Spleen (tissue), 11 donors: ENCODE measurements around the gene ABCG4. TPM values are rescaled to one million over a fixed set of nuclear protein-coding genes. Genes with fewer than 3 reads are reported as not detected.

ENCODE experiments used
- DNase-seq: peaks from one replicate; pipeline ENCODE4 v3.0.0-alpha.2; 2020
- H3K27ac ChIP-seq, 8 donors: fragments of 200-600 bp; sonication (generic) in 7 of 8; 1 replicate in 4 of 8; 2 replicates in 4 of 8; pipeline versions ENCODE4 v1.5.0 to v1.8.0; 2016 to 2021; ENCODE audit warnings: inconsistent platforms in 4 of 8, mild to moderate bottlenecking in 4 of 8, moderate library complexity in 1 of 8
- H3K27me3 ChIP-seq, 7 donors: fragments of 200-600 bp; sonication (generic) in 6 of 7; replicated peaks in 1 of 7; 1 replicate in 4 of 7; 2 replicates in 3 of 7; pipeline versions ENCODE4 v1.5.0 to v1.8.0; 2016 to 2021; ENCODE audit warnings: inconsistent platforms in 3 of 7, mild to moderate bottlenecking in 1 of 7
- H3K36me3 ChIP-seq, 6 donors: fragments of 200-600 bp; sonication (generic) in 5 of 6; 1 replicate in 4 of 6; 2 replicates in 2 of 6; pipeline versions ENCODE4 v1.5.0 to v1.8.0; 2016 to 2021; ENCODE audit warnings: inconsistent platforms in 2 of 6
- H3K4me1 ChIP-seq, 6 donors: fragments of 200-600 bp; sonication (generic) in 5 of 6; 1 replicate in 3 of 6; 2 replicates in 3 of 6; pipeline versions ENCODE4 v1.5.0 to v1.8.0; 2016 to 2021; ENCODE audit warnings: inconsistent platforms in 3 of 6
- H3K4me3 ChIP-seq, 8 donors: fragments of 200-600 bp; sonication (generic) in 7 of 8; 1 replicate in 4 of 8; 2 replicates in 4 of 8; pipeline versions ENCODE4 v1.5.0 to v1.8.0; 2016 to 2021; ENCODE audit warnings: inconsistent platforms in 4 of 8, mild to moderate bottlenecking in 4 of 8, moderate library complexity in 2 of 8
- H3K9me3 ChIP-seq, 8 donors: fragments of 200-600 bp; sonication (generic) in 7 of 8; 1 replicate in 4 of 8; 2 replicates in 4 of 8; pipeline versions ENCODE4 v1.5.0 to v1.8.0; 2016 to 2021; ENCODE audit warnings: inconsistent platforms in 4 of 8
- POLR2A ChIP-seq, 3 donors: fragments of 450-650 bp; IDR thresholded peaks; one replicate each; pipeline ENCODE4 v1.5.1; 2017; ENCODE audit warnings: antibody characterized with exemption in 3 of 3, mild to moderate bottlenecking in 1 of 3
- POLR2AphosphoS5 ChIP-seq, 3 donors: sonication (generic); formaldehyde crosslinking; IDR thresholded peaks; one replicate each; pipeline ENCODE4 v1.5.1; 2017; ENCODE audit warnings: antibody characterized with exemption in 3 of 3
- WGBS, 5 donors: extraction: QIAGEN DNeasy Blood & Tissue Kit in 3 of 5; methylation state at CpG; one replicate each; pipeline versions ENCODE4 v1.1.5 to v1.1.7; 2013 to 2018; 5-methylcytosine and 5-hydroxymethylcytosine counted together
- intact Hi-C: fragments of 100-400 bp; cut with DNase I; formaldehyde crosslinking; loops from one replicate; pipeline ENCODE4 v1.15.0; 2023; ENCODE audit warnings: low total_unique reads
- polyA plus RNA-seq, 3 donors: library from polyadenylated mRNA; stranded (reverse); fragments of 200-250 nt; gene quantifications; one replicate each; pipeline ENCODE4 v1.2.1, GENCODE V29; 2013
- total RNA-seq, 7 donors: library from RNA; depleted of rRNA in 3 of 7; stranded (reverse); fragments of >200 nt in 3 of 7; fragmentation: NEBNext Ultra II Directional in 4 of 7; extraction: Animal tissue kit (Norgen Biotek cat#: 25700) in 4 of 7; gene quantifications; one replicate each; pipeline versions ENCODE4 v1.1.0 to v1.2.1, GENCODE V29; 2016 to 2021
- TF ChIP-seq, protein P1 (sequence below), 11 experiments: fragments of 200-600 bp in 7 of 11; fragments of 450-650 bp in 4 of 11; sonication (generic) in 4 of 11; IDR thresholded peaks in 8 of 11; conservative IDR thresholded peaks in 3 of 11; 1 replicate in 7 of 11; 2 replicates in 4 of 11; pipeline versions ENCODE4 v1.4.0 to v1.8.0; 2016 to 2021; ENCODE audit warnings: antibody characterized with exemption in 11 of 11, inconsistent platforms in 4 of 11, mild to moderate bottlenecking in 1 of 11
- donor health status: healthy with polysubstance abuse.
- donor health status: DM: no; HTN: no; CAD: no; lungs with moderate emphysema.
- donor health status: DM: no; HTN: no; CAD: no.
- donor health status: Bipolar disorder and iron deficiency.
- donor health status: healthy.
- donor health status: DM: no; HTN: no; CAD: no.
- donor health status: DM: yes; HTN: yes; CAD: no.

ABCG4 gene
- total and polyA plus RNA-seq, 10 donors = 0.03 to 0.32 (median 0.20) TPM; not detected in 4

- no peak overlapping the region for H3K27ac ChIP-seq
- no peaks in the 10 kb centered on the region for H3K36me3 ChIP-seq
- WGBS, 5 donors = 16 to 30% (median 23%) methylated on average over 7 of the region's 7 CpGs
- intact Hi-C loops = no loop called here
- H3K27me3 ChIP-seq = peaks cover 0 to 66% (median 31%) of the 10 kb centered on the region in 7 donors
- H3K9me3 ChIP-seq = no peaks in the 10 kb centered on the region
- DNase-seq = no peak
- H3K4me3 ChIP-seq = peak overlapping the region in 1 of 8 donors; percentile 24
- no peak for TF ChIP-seq POLR2AphosphoS5 (IDR thresholded peaks at IDR 0.05)
- TF ChIP-seq, protein P1, sequence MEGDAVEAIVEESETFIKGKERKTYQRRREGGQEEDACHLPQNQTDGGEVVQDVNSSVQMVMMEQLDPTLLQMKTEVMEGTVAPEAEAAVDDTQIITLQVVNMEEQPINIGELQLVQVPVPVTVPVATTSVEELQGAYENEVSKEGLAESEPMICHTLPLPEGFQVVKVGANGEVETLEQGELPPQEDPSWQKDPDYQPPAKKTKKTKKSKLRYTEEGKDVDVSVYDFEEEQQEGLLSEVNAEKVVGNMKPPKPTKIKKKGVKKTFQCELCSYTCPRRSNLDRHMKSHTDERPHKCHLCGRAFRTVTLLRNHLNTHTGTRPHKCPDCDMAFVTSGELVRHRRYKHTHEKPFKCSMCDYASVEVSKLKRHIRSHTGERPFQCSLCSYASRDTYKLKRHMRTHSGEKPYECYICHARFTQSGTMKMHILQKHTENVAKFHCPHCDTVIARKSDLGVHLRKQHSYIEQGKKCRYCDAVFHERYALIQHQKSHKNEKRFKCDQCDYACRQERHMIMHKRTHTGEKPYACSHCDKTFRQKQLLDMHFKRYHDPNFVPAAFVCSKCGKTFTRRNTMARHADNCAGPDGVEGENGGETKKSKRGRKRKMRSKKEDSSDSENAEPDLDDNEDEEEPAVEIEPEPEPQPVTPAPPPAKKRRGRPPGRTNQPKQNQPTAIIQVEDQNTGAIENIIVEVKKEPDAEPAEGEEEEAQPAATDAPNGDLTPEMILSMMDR (IDR thresholded peaks at IDR 0.05 in 8 of 11, conservative IDR thresholded peaks at IDR 0.05 in 3 of 11) = peak; percentile 17 to 74 (median 59)
- H3K4me1 ChIP-seq = peaks cover 0 to 32% (median 23%) of the 10 kb centered on the region in 6 donors
These were observed 3.9 kb upstream of the ABCG4 start for GRCh38 chr11:119144825-119145486.

GRCh38 chr11:119145551-119145950, 3.3 kb upstream of the ABCG4 start:
- no peak for DNase-seq
- no peak overlapping the region for H3K4me3 ChIP-seq
- no peaks in the 10 kb centered on the region for H3K9me3 ChIP-seq
- peaks cover 0 to 72% (median 34%) of the 10 kb centered on the region in 7 donors for H3K27me3 ChIP-seq
- TF ChIP-seq POLR2A (IDR thresholded peaks at IDR 0.05) = no peak
- TF ChIP-seq POLR2AphosphoS5 (IDR thresholded peaks at IDR 0.05) = no peak
- TF ChIP-seq, protein P1 (IDR thresholded peaks at IDR 0.05 in 8 of 11, conservative IDR thresholded peaks at IDR 0.05 in 3 of 11) = no peak
- H3K36me3 ChIP-seq = no peaks in the 10 kb centered on the region
- no peak overlapping the region for H3K27ac ChIP-seq
- 60 to 69% (median 66%) methylated on average over 3 of the region's 3 CpGs for WGBS, 5 donors
- intact Hi-C loops = no loop called here
- H3K4me1 ChIP-seq = peaks cover 0 to 38% (median 24%) of the 10 kb centered on the region in 6 donors

GRCh38 chr11:119147604-119148333, 1.1 kb upstream of the ABCG4 start:
- 52 to 59% (median 55%) methylated on average over 6 of the region's 6 CpGs for WGBS, 5 donors
- intact Hi-C loops = no loop called here
- Histone ChIP-seq H3K27ac (no peak overlapping the region), H3K4me3 (peak overlapping the region in 1 of 8 donors; percentile 76), H3K36me3 (no peaks in the 10 kb centered on the region), H3K9me3 (no peaks in the 10 kb centered on the region), H3K4me1 (peaks cover 0 to 38% (median 24%) of the 10 kb centered on the region in 6 donors), H3K27me3 (peaks cover 0 to 72% (median 34%) of the 10 kb centered on the region in 7 donors)
- DNase-seq = no peak
- no peak for TF ChIP-seq POLR2A (IDR thresholded peaks at IDR 0.05)
- TF ChIP-seq, protein P1 (IDR thresholded peaks at IDR 0.05 in 8 of 11, conservative IDR thresholded peaks at IDR 0.05 in 3 of 11) = no peak
- TF ChIP-seq POLR2AphosphoS5 (IDR thresholded peaks at IDR 0.05) = no peak

GRCh38 chr11:119148720-119149017, 183 bp upstream of the ABCG4 start:
- no peaks in the 10 kb centered on the region for H3K9me3 ChIP-seq
- intact Hi-C loops = no loop called here
- TF ChIP-seq, protein P1 (IDR thresholded peaks at IDR 0.05 in 8 of 11, conservative IDR thresholded peaks at IDR 0.05 in 3 of 11) = no peak
- TF ChIP-seq POLR2AphosphoS5 (IDR thresholded peaks at IDR 0.05) (no peak), POLR2A (IDR thresholded peaks at IDR 0.05) (no peak)
- H3K4me3 ChIP-seq = peak overlapping the region; percentile 44 to 76 (median 58)
- H3K36me3 ChIP-seq = no peaks in the 10 kb centered on the region
- 2 to 4% (median 3%) methylated on average over 15 to 16 of the region's 16 CpGs for WGBS, 5 donors
- no peak overlapping the region for H3K27ac ChIP-seq
- no peak for DNase-seq
- H3K4me1 ChIP-seq = peaks cover 0 to 38% (median 24%) of the 10 kb centered on the region in 6 donors
- H3K27me3 ChIP-seq = peaks cover 0 to 70% (median 34%) of the 10 kb centered on the region in 7 donors
